Testis (tissue), 5 donors: ENCODE data around the gene ZNF485. TPM values are rescaled to one million over a fixed set of nuclear protein-coding genes. Genes with fewer than 3 reads are reported as not detected.
A peak's percentile ranks its signal among the peaks of the same experiment; 100 is the strongest.

Experiments used
- DNase-seq: peaks from one replicate; pipeline ENCODE4 v3.0.0-alpha.2; 2019
- H3K27ac ChIP-seq, 2 donors: fragments of 200-600 bp; sonication (generic); one replicate each; pipeline ENCODE4 v1.5.1; 2019
- H3K27me3 ChIP-seq: fragments of 200-600 bp; sonication (generic); one replicate; pipeline ENCODE4 v1.5.1; 2019
- H3K36me3 ChIP-seq: fragments of 200-600 bp; sonication (generic); one replicate; pipeline ENCODE4 v1.5.1; 2017; ENCODE audit warnings: low read depth; ENCODE audit errors: missing control alignments
- H3K4me1 ChIP-seq: fragments of 200-600 bp; sonication (generic); one replicate; pipeline ENCODE4 v1.5.1; 2019
- H3K4me3 ChIP-seq, 2 donors: fragments of 200-600 bp; sonication (generic); one replicate each; pipeline ENCODE4 v1.5.1; 2017 to 2019
- H3K9me3 ChIP-seq: fragments of 200-600 bp; sonication (generic); one replicate; pipeline ENCODE4 v1.5.1; 2017
- POLR2A ChIP-seq: fragments of 450-650 bp; IDR thresholded peaks from one replicate; pipeline ENCODE4 v1.6.1; 2017; ENCODE audit warnings: antibody characterized with exemption, mild to moderate bottlenecking, moderate library complexity
- WGBS, 2 donors: methylation state at CpG; one replicate each; pipeline ENCODE4 v1.1.5; 2018; 5-methylcytosine and 5-hydroxymethylcytosine counted together
- intact Hi-C: fragments of 100-400 bp; cut with DNase I; formaldehyde crosslinking; loops from one replicate; pipeline ENCODE4 v1.15.1; 2023; ENCODE audit warnings: low total_unique reads
- long read RNA-seq, 2 donors: transcript quantifications; one replicate each; lab custom pipeline, GENCODE V29; 2026
- polyA plus RNA-seq: library from polyadenylated mRNA; stranded (reverse); fragments of 350-450 nt; fragmentation: Illumina TruSeq; extraction: RNeasy Lipid Tissue Mini Kit (QIAGEN cat#74804); gene quantifications from one replicate; pipeline ENCODE4 v1.2.3, GENCODE V29; 2014; ENCODE audit warnings: low read depth, low replicate concordance; ENCODE audit not compliant: insufficient read depth
- total RNA-seq, 2 donors: library from RNA; depleted of rRNA; stranded (reverse); fragments of >200 nt; gene quantifications; one replicate each; pipeline ENCODE4 v1.2.3, GENCODE V29; 2016
- TF ChIP-seq, protein P1 (sequence below), 3 experiments: fragments of 450-650 bp in 2 of 3; fragments of 200-600 bp in 1 of 3; sonication (generic) in 1 of 3; IDR thresholded peaks; one replicate each; pipeline ENCODE4 v1.5.1; 2016 to 2019; ENCODE audit warnings: antibody characterized with exemption in 3 of 3, mild to moderate bottlenecking in 2 of 3, moderate library complexity in 1 of 3

Gene ZNF485
- 10 to 100 TPM in 1 of 2 donors, 1 to 10 TPM in 1; 8.8 to 10.0 TPM for total RNA-seq
- polyA plus RNA-seq: 5.8 TPM
- long read RNA-seq, donor 1: 0 reads
- long read RNA-seq, donor 2, partial matches to known transcripts: 0 of 1 reads
- long read RNA-seq, donor 2, other reads (novel, unspliced or antisense): 0 of 1 reads

DNA sequence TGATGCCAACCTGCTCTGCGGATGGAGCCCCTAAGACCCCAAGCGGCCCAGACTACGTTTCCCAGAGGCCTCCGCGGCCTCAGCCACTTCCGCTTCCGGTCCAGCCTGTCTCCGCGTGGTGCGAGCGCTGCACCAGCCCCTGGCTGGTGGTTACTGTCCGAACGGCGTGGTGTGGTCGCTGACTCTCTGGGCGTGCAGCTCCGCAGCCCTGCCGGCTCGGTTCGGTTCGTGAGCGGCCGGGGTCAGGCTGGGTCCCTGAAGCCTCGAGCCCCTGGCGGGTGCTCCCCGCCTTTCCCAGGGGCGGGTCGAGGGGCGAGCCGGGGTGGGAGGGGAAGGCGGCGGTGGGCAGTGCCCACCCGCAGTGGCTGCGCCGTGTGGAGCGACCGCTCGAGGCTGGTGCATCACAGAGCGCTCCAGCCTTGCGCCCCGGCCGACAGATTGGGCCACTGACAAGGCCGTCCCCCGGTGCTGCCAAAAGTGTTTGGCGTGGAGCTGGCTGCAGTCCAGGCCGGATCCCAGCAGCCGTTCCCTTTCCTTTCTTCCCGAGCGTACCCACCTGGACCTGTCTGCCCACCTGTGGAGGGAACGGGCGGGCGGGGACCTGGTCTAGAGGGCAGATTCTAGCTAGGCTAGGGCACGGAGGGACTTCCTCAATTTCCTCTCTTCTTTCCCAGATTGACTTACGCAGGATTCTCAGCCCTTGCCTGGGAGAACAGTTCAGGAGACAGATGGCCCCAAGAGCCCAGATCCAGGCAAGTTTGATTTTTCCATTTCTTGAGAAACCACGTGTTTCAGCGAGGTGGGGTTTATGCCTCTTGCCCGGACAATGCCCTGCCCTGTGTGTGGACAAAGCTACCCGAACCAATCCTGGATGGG, at the start of gene ZNF485:
Gene ZNF485, plus strand, starts transcription at position 116 of the 876 bp plus-strand sequence. Its CDS starts 613 bp downstream, at position 729.
- H3K27me3 ChIP-seq: no peaks in the 10 kb centered on the region
- intact Hi-C loops: no loop called here
- no peaks in the 10 kb centered on the region for H3K36me3 ChIP-seq
- no peaks in the 10 kb centered on the region for H3K4me1 ChIP-seq
- TF ChIP-seq POLR2A: no peak
- TF ChIP-seq, protein P1, sequence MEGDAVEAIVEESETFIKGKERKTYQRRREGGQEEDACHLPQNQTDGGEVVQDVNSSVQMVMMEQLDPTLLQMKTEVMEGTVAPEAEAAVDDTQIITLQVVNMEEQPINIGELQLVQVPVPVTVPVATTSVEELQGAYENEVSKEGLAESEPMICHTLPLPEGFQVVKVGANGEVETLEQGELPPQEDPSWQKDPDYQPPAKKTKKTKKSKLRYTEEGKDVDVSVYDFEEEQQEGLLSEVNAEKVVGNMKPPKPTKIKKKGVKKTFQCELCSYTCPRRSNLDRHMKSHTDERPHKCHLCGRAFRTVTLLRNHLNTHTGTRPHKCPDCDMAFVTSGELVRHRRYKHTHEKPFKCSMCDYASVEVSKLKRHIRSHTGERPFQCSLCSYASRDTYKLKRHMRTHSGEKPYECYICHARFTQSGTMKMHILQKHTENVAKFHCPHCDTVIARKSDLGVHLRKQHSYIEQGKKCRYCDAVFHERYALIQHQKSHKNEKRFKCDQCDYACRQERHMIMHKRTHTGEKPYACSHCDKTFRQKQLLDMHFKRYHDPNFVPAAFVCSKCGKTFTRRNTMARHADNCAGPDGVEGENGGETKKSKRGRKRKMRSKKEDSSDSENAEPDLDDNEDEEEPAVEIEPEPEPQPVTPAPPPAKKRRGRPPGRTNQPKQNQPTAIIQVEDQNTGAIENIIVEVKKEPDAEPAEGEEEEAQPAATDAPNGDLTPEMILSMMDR (IDR thresholded peaks at IDR 0.05): no peak
- DNase-seq: peak; percentile 87
- peak within 1 kb of the TSS; percentile 73 to 84 for H3K4me3 ChIP-seq
- no peaks in the 10 kb centered on the region for H3K9me3 ChIP-seq
- WGBS, 2 donors: 2 to 6% methylated on average over 15 to 57 of the region's 58 CpGs
- H3K27ac ChIP-seq: peak within 1 kb of the TSS; percentile 10 to 34

DNA sequence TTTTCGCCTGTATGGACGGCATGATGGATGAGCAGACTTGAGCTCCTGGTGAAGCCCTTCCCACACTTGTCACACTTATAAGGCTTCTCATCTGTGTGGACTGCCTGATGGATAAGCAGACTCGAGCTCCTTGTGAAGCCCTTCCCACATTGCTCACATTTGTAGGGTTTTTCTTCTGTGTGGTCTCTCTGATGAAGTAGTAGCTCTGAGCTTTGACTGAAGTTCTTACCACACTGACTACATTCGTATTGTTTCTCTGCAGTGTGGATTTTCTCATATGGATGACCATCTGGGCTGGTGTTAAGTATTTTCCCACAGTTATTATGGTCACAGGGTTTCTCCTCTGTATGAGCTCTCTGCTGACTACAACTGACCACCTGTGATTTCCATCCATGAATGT, 49.0 kb upstream of the ZNF485 start:
- DNase-seq: no peak
- WGBS, 2 donors: 97% methylated on average over 4 of the region's 4 CpGs
- H3K9me3 ChIP-seq: no peaks in the 10 kb centered on the region
- H3K27me3 ChIP-seq: no peaks in the 10 kb centered on the region
- H3K27ac ChIP-seq: no peak overlapping the region
- no peak overlapping the region for H3K4me3 ChIP-seq
- no peaks in the 10 kb centered on the region for H3K36me3 ChIP-seq
- TF ChIP-seq, protein P1 (IDR thresholded peaks at IDR 0.05): no peak
- no peak for TF ChIP-seq POLR2A
- H3K4me1 ChIP-seq: no peaks in the 10 kb centered on the region
- intact Hi-C loops: no loop called here

DNA sequence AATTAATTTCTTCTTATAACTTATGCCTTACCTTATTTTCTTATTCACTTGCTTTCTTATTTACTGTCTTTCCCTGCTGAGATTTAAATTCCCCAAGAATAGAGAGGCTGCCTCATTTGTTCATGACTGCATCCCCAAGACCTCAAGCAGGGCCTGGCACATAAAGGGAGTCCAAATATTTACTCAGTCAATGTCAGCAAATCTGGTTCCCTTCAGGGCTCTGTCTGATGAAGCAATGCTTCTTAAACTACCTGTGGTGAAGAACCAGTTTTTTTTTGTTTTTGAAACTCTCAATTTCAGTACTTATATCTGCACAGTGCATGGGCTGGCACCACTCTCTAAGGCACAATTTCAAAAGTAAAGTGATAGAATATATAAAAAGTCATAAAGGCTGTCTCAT, 36.6 kb upstream of the ZNF485 start:
- Histone ChIP-seq H3K4me3 (no peak overlapping the region), H3K4me1 (no peaks in the 10 kb centered on the region), H3K9me3 (no peaks in the 10 kb centered on the region), H3K36me3 (no peaks in the 10 kb centered on the region), H3K27ac (no peak overlapping the region), H3K27me3 (no peaks in the 10 kb centered on the region)
- no peak for DNase-seq
- intact Hi-C loops: no loop called here
- TF ChIP-seq POLR2A: no peak
- TF ChIP-seq, protein P1 (IDR thresholded peaks at IDR 0.05): no peak

DNA sequence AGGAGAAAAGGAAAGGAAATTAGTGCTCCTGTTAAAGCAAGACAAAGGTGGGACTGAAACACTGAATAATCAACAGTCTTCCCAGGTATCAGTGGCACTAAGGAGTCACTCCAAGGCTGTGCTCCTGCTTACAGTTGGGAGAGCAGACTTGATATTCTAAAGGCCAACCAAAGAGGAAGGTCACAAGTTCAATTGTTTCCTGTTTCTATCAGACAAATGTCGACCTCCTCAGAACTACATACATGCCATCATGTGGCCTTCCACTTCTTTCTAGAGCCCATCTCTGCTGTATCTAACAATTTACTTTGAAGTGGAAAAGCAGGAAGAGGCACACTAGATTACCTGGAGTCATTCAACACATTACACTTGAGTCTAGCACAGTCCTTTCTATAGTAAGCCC, 35.3 kb upstream of the ZNF485 start:
- Histone ChIP-seq H3K27me3 (no peaks in the 10 kb centered on the region), H3K27ac (no peak overlapping the region), H3K9me3 (no peaks in the 10 kb centered on the region), H3K4me3 (no peak overlapping the region), H3K36me3 (no peaks in the 10 kb centered on the region), H3K4me1 (no peaks in the 10 kb centered on the region)
- no peak for DNase-seq
- intact Hi-C loops: no loop called here
- TF ChIP-seq POLR2A: no peak
- TF ChIP-seq, protein P1 (IDR thresholded peaks at IDR 0.05): no peak
- 50 to 68% methylated on average over 1 of the region's 1 CpG for WGBS, 2 donors
